Trophoblast cell (in vitro differentiated cells and primary cell): ENCODE data around the gene LDLRAD4.

Experiments
- DNase-seq, 2 donors: peaks; one replicate each; pipeline ENCODE4 v3.0.0-alpha.2; 2016
- H2AFZ ChIP-seq: 2 replicates; pipeline ENCODE4 v1.6.1; 2013; ENCODE audit warnings: low read length, moderate library complexity, mild to moderate bottlenecking; ENCODE audit not compliant: insufficient read depth, poor library complexity
- H2AK5ac ChIP-seq: 2 replicates; pipeline ENCODE4 v1.6.1; 2013; ENCODE audit warnings: mild to moderate bottlenecking, low read length
- H2BK120ac ChIP-seq: 2 replicates; pipeline ENCODE4 v1.6.1; 2013; ENCODE audit warnings: low read length, mild to moderate bottlenecking, moderate library complexity; ENCODE audit not compliant: insufficient read depth, poor library complexity
- H2BK12ac ChIP-seq: 2 replicates; pipeline ENCODE4 v1.6.1; 2013; ENCODE audit warnings: mild to moderate bottlenecking, low read length, moderate library complexity
- H2BK5ac ChIP-seq: 2 replicates; pipeline ENCODE4 v1.6.1; 2013; ENCODE audit warnings: low read length, low read depth, moderate library complexity, mild to moderate bottlenecking; ENCODE audit not compliant: poor library complexity
- H3K14ac ChIP-seq: 2 replicates; pipeline ENCODE4 v1.6.1; 2013; ENCODE audit warnings: mild to moderate bottlenecking, low read length
- H3K18ac ChIP-seq: 2 replicates; pipeline ENCODE4 v1.6.1; 2013; ENCODE audit warnings: mild to moderate bottlenecking, low read length
- H3K23ac ChIP-seq: 2 replicates; pipeline ENCODE4 v1.6.1; 2013; ENCODE audit warnings: low read length
- H3K27ac ChIP-seq: 2 replicates; pipeline ENCODE4 v1.5.1; 2013; ENCODE audit warnings: low read depth, mild to moderate bottlenecking, inconsistent platforms, low read length, moderate library complexity
- H3K27me3 ChIP-seq: 2 replicates; pipeline ENCODE4 v1.6.1; 2013; ENCODE audit warnings: inconsistent platforms, mild to moderate bottlenecking, low read length, moderate library complexity; ENCODE audit not compliant: insufficient read depth
- H3K36me3 ChIP-seq, 2 experiments: 1 replicate in 1 of 2; 2 replicates in 1 of 2; pipeline ENCODE4 v1.6.1; 2013; ENCODE audit warnings: low read length in 2 of 2, mild to moderate bottlenecking in 2 of 2, moderate library complexity in 1 of 2; ENCODE audit not compliant: insufficient read depth in 2 of 2, control insufficient read depth in 1 of 2
- H3K4ac ChIP-seq: 2 replicates; pipeline ENCODE4 v1.6.1; 2013; ENCODE audit warnings: low read depth, mild to moderate bottlenecking, low read length, moderate library complexity
- H3K4me1 ChIP-seq, 2 experiments: 1 replicate in 1 of 2; 2 replicates in 1 of 2; pipeline ENCODE4 v1.6.1; 2013; ENCODE audit warnings: low read length in 2 of 2, mild to moderate bottlenecking in 2 of 2, moderate library complexity in 1 of 2; ENCODE audit not compliant: insufficient read depth in 2 of 2, control insufficient read depth in 1 of 2
- H3K4me2 ChIP-seq: 2 replicates; pipeline ENCODE4 v1.6.1; 2013; ENCODE audit warnings: inconsistent platforms, mild to moderate bottlenecking, low read length, moderate library complexity
- H3K4me3 ChIP-seq: 2 replicates; pipeline ENCODE4 v1.5.1; 2013; ENCODE audit warnings: mild to moderate bottlenecking, low read depth, low read length, inconsistent platforms
- H3K79me1 ChIP-seq: one replicate; pipeline ENCODE4 v1.6.1; 2013; ENCODE audit warnings: low read length
- H3K79me2 ChIP-seq: 2 replicates; pipeline ENCODE4 v1.6.1; 2013; ENCODE audit warnings: low read length, mild to moderate bottlenecking; ENCODE audit not compliant: control insufficient read depth, insufficient read depth, poor library complexity
- H3K9ac ChIP-seq: 2 replicates; pipeline ENCODE4 v1.6.1; 2013; ENCODE audit warnings: mild to moderate bottlenecking, low read length
- H3K9me3 ChIP-seq: 2 replicates; pipeline ENCODE4 v1.6.1; 2013; ENCODE audit warnings: low read depth, mild to moderate bottlenecking, control low read depth, inconsistent platforms, low read length; ENCODE audit not compliant: insufficient read depth
- H4K12ac ChIP-seq: 2 replicates; pipeline ENCODE4 v1.6.1; 2013; ENCODE audit warnings: low read depth, mild to moderate bottlenecking, low read length, moderate library complexity
- H4K8ac ChIP-seq: 2 replicates; pipeline ENCODE4 v1.6.1; 2013; ENCODE audit warnings: low read depth, mild to moderate bottlenecking, low read length, moderate library complexity
- H4K91ac ChIP-seq: one replicate; pipeline ENCODE4 v1.6.1; 2013; ENCODE audit warnings: low read depth, mild to moderate bottlenecking, low read length, moderate library complexity
- WGBS: extraction: QIAGEN DNeasy Blood & Tissue Kit; methylation state at CpG from one replicate; pipeline ENCODE4 v1.1.7; 2013; ENCODE audit warnings: missing lambda C conversion rate; ENCODE audit not compliant: insufficient read length, insufficient coverage; ENCODE audit errors: extremely low coverage; 5-methylcytosine and 5-hydroxymethylcytosine counted together

LDLRAD4 gene

GRCh38 chr18:13191031-13191430 lies 27.5 kb upstream of the LDLRAD4 start:
- no peaks in the 10 kb centered on the region for H3K79me2 ChIP-seq
- H3K36me3 ChIP-seq, result no peaks in the 10 kb centered on the region
- H2BK5ac ChIP-seq, result no peak overlapping the region
- H2BK12ac ChIP-seq, result no peak overlapping the region
- H3K27ac ChIP-seq, result no peak overlapping the region
- H4K12ac ChIP-seq, result no peak overlapping the region
- H3K9ac ChIP-seq, result no peak overlapping the region
- no peak overlapping the region for H3K4ac ChIP-seq
- no peak overlapping the region for H4K91ac ChIP-seq
- H3K79me1 ChIP-seq, result no peaks in the 10 kb centered on the region
- no peak overlapping the region for H2BK120ac ChIP-seq
- H3K4me1 ChIP-seq, result no peaks in the 10 kb centered on the region
- no peak overlapping the region for H3K4me2 ChIP-seq
- no peak overlapping the region for H2AK5ac ChIP-seq
- no peak overlapping the region for H3K4me3 ChIP-seq
- no CpG with 5 or more reads among the region's 3 CpGs for WGBS
- DNase-seq, result no peak
- no peaks in the 10 kb centered on the region for H3K9me3 ChIP-seq
- H3K18ac ChIP-seq, result no peak overlapping the region
- H3K23ac ChIP-seq, result no peak overlapping the region
- H4K8ac ChIP-seq, result no peak overlapping the region
- no peak overlapping the region for H2AFZ ChIP-seq
- no peaks in the 10 kb centered on the region for H3K27me3 ChIP-seq
- H3K14ac ChIP-seq, result no peak overlapping the region

GRCh38 chr18:13191779-13192178 lies 26.8 kb upstream of the LDLRAD4 start:
- H3K9ac ChIP-seq, result no peak overlapping the region
- no peak overlapping the region for H3K14ac ChIP-seq
- no CpG with 5 or more reads among the region's 7 CpGs for WGBS
- H2BK120ac ChIP-seq, result no peak overlapping the region
- H3K4me3 ChIP-seq, result no peak overlapping the region
- no peak overlapping the region for H3K27ac ChIP-seq
- no peaks in the 10 kb centered on the region for H3K79me2 ChIP-seq
- H3K4me2 ChIP-seq, result no peak overlapping the region
- no peaks in the 10 kb centered on the region for H3K9me3 ChIP-seq
- H3K4ac ChIP-seq, result no peak overlapping the region
- H4K91ac ChIP-seq, result no peak overlapping the region
- H3K4me1 ChIP-seq, result no peaks in the 10 kb centered on the region
- H3K23ac ChIP-seq, result no peak overlapping the region
- no peak for DNase-seq
- H2AK5ac ChIP-seq, result no peak overlapping the region
- no peak overlapping the region for H3K18ac ChIP-seq
- no peaks in the 10 kb centered on the region for H3K36me3 ChIP-seq
- H2BK5ac ChIP-seq, result no peak overlapping the region
- no peaks in the 10 kb centered on the region for H3K27me3 ChIP-seq
- H2AFZ ChIP-seq, result no peak overlapping the region
- no peak overlapping the region for H4K8ac ChIP-seq
- H3K79me1 ChIP-seq, result no peaks in the 10 kb centered on the region
- H2BK12ac ChIP-seq, result no peak overlapping the region
- H4K12ac ChIP-seq, result no peak overlapping the region

GRCh38 chr18:13192970-13193369 lies 25.6 kb upstream of the LDLRAD4 start:
- Histone ChIP-seq H2AK5ac (no peak overlapping the region), H3K4me3 (no peak overlapping the region), H3K9ac (no peak overlapping the region), H2BK12ac (no peak overlapping the region), H3K27me3 (no peaks in the 10 kb centered on the region), H4K8ac (no peak overlapping the region), H3K14ac (no peak overlapping the region), H3K4ac (no peak overlapping the region), H4K12ac (no peak overlapping the region), H3K9me3 (no peaks in the 10 kb centered on the region), H3K79me1 (no peaks in the 10 kb centered on the region), H2AFZ (no peak overlapping the region), H2BK120ac (no peak overlapping the region), H3K4me1 (no peaks in the 10 kb centered on the region), H3K79me2 (no peaks in the 10 kb centered on the region), H3K36me3 (no peaks in the 10 kb centered on the region), H3K23ac (no peak overlapping the region), H3K4me2 (no peak overlapping the region), H3K18ac (no peak overlapping the region), H2BK5ac (no peak overlapping the region), H4K91ac (no peak overlapping the region), H3K27ac (no peak overlapping the region)
- no CpG with 5 or more reads among the region's 2 CpGs for WGBS
- no peak for DNase-seq

DNA sequence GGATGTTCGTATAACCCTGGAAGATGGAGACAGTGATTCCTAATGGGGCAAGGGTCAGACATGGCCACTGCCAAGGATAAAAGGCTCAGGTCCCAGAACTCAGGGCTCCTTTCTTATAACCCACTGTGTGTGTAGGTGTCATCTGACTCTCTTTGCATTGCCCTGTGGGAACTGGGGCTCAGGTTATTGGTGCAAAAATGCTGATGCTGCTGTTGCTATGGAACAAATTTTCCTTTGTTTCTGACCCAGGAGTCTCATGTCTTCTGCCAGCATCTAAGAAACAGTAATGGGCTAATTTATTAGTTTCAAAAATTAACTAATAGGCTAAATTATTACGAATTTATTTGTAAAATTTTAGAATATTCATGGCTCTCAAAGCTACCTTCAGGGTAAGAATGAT lies 24.3 kb upstream of the LDLRAD4 start:
- Histone ChIP-seq H3K23ac (no peak overlapping the region), H4K8ac (no peak overlapping the region), H3K27me3 (no peaks in the 10 kb centered on the region), H2BK12ac (no peak overlapping the region), H3K18ac (no peak overlapping the region), H2AK5ac (no peak overlapping the region), H4K12ac (no peak overlapping the region), H3K9me3 (no peaks in the 10 kb centered on the region), H3K4me1 (no peaks in the 10 kb centered on the region), H3K4ac (no peak overlapping the region), H2AFZ (no peak overlapping the region), H3K9ac (no peak overlapping the region), H3K4me2 (no peak overlapping the region), H3K79me1 (no peaks in the 10 kb centered on the region), H3K36me3 (no peaks in the 10 kb centered on the region), H2BK5ac (no peak overlapping the region), H2BK120ac (no peak overlapping the region), H3K14ac (no peak overlapping the region), H3K27ac (no peak overlapping the region), H3K79me2 (no peaks in the 10 kb centered on the region), H3K4me3 (no peak overlapping the region), H4K91ac (no peak overlapping the region)
- no peak for DNase-seq
- WGBS, result no CpG with 5 or more reads among the region's 2 CpGs
